Stimulated activated CD8-positive, alpha-beta memory T cell treated with anti-CD3 and anti-CD28 coated beads, Interleukin-4, amount 100 ng/mL, for 4 hours (primary cell): ENCODE measurements around the gene DPYSL5.

Experiments
- DNase-seq, 2 donors: peaks; one replicate each; pipeline ENCODE4 v3.0.0-alpha.2; 2020; ENCODE audit warnings: low read depth in 2 of 2, low spot score in 1 of 2

Gene DPYSL5

DNA sequence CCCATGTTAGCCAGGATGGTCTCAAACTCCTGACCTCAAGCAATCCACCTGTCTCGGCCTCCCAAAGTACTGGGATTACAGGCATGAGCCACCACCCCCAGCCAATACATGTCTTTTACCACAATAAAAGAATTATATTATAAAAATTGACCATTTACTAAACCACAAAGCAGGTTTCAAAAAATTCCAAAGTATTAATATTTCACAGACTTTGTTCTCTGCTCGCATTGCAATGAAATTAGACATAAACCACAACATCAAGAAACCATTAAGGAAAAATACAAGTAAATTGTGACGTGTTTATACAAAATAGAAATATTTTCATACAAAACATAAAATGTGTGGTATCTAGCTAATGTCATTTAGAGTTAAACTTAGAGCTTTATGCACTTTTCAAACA lies 109.1 kb downstream of the DPYSL5 start:
- no peak for DNase-seq

DNA sequence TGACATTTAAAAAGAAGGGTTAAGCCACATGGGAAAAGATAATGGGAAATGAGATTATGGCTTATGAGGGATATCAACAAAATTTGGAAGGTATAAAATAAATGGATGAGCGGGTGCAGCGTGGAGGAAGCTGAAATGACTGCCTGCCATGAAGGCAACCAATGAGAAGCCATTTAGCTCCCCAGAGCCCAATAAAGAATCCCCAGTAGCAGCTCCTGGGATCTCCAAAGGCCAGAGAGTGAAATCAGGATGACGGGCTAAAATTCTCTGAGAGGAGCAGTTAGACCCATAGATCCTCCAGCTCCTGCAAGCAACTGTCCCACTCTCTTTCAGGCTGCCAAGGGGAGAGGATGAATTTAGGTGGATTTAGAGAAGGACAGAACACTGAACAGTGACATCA lies 109.6 kb downstream of the DPYSL5 start:
- DNase-seq, result no peak

DNA sequence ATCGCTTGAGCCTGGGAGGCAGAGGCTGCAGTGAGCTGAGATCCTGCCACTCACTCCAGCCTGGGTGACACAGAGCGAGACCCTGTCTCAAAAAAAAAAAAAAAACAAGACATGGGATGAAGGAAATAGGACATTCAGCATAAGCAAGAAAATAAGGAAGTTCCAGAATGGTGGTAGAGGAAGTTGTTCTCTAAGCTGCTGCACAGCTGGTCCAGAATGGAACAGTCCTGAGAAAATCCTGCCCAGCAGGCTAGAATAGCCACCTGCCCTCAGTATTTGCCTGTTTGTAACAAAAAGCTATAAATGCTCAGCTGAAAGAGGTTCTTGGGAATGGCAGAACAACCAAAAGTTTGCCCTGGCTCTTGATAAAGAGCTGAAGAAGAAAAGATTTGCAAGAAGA lies 111.4 kb downstream of the DPYSL5 start:
- DNase-seq, result no peak

DNA sequence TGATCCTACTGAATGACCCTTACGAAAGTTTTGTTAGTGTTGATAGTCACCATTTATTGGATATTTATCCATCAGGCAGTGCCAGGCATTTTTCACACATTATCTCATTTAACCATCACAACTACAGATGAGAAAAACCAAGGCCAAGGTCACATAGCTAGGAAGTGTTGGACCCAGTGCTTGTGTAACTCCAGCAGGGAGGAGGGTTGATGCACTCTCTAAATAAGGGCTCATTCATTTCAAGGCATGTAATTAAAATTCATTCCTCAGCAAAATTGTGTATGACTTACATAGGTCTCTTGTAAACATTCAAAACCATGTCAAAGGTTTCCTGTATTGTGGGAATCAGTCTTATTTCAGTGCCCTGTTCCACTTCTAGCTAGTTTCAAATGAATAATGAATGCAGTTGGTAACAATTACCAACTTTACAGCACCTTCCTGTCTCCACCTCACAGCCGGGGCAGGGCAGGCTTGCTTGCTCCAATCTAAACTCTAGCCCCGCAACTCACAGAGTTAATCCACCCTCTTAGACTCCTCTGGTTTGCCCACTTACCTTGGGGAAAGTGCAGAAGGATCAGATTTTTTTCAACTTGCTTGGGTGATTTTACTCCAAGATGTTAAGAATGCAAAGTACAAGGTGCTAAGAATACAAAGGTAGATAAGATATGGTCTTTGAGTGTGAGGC lies 116.7 kb downstream of the DPYSL5 start:
- DNase-seq, result no peak

DNA sequence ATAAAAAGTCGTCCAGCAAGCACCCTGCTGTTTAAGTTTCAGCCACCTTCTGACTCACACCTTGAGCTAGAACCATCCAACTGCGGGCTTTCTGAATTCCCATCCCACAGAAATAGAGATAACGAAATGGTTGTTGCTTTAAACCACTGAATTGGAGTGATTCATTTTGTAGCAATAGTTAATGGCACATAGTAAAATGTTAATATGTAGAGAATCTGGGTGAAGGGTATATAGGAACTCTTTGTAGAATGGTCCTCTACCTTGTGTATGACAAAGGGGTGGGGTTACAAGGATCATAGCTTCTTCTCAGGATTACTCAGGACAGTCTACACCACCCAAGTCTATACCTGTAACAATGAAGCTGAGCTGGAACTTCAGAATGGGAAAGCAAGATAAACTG lies 120.1 kb downstream of the DPYSL5 start:
- no peak for DNase-seq

DNA sequence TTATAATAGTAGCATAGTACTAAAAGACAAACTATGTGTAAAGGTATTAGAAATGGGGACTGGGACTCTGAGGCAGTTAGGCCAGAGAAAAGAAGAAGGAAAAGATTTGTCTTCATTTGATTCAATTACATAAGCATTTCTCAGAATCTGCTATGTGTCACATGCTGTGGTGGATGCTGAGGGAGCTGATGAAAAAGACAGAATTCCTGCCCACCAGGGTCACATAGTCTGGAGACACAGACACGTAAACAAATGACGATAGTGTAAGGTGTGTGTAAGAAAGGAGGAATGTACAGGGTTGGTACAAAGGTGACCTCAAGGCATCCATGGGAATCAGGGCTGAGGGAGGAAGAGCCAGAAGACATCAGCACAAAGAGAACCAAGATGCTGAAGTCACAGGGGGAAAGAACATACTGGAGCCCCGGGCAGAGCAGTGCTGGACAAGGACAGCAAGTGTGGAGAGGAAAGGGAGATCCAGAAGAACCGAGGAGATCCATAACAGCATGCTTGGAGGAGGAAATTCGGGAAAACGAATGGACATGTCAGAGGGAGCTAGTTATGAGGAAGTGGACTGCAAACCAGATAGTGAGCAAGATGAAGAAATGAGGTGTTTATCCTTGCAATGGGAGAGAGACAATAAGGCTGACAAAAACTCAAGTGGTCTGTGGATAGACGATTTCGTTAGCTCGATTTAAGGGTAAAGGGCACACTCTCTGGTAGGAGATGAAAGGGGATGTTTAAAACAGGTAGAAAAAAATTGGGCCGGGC lies 121.3 kb downstream of the DPYSL5 start:
- no peak for DNase-seq

DNA sequence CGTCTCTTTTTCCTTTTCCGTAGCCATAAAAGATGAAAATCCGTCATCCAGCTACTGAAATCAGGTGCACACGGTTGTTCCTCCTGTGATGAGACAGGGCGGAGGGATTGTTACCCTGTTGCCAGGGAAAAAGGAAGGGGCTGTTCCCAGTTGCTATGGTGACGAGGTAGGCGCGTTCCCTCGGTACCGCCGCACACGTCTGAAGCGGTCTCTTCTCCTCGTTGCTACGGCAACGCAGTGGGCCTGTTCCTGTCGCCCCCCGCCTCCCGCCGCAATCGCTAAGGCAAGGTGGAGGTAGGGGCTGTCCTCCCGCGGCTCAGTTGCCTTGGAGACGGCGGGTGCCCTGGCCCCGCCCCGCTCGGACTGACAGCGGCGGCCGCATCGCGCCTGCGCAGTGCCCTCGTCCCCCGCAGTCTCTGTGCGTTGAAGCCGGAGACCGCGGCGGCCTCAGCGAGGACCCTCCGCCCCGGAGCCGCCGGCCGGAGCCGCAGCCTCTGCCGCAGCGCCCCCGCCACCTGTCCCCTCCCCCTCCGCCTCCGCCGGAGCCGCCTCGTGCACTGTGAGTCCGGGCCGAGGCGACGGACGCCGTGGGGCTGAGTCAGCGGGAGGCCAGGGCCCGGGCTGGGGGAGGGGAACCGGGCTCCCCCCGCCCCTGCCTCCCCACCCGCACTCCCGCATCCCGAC lies 122.5 kb downstream of the DPYSL5 start, which contains the start of gene MAPRE3:
TSS of gene MAPRE3 (plus strand) at position 394 of the 684 bp plus-strand sequence. CDS start 51,582 bp downstream, outside the sequence.
- DNase-seq, result peak; percentile 35 to 53

DNA sequence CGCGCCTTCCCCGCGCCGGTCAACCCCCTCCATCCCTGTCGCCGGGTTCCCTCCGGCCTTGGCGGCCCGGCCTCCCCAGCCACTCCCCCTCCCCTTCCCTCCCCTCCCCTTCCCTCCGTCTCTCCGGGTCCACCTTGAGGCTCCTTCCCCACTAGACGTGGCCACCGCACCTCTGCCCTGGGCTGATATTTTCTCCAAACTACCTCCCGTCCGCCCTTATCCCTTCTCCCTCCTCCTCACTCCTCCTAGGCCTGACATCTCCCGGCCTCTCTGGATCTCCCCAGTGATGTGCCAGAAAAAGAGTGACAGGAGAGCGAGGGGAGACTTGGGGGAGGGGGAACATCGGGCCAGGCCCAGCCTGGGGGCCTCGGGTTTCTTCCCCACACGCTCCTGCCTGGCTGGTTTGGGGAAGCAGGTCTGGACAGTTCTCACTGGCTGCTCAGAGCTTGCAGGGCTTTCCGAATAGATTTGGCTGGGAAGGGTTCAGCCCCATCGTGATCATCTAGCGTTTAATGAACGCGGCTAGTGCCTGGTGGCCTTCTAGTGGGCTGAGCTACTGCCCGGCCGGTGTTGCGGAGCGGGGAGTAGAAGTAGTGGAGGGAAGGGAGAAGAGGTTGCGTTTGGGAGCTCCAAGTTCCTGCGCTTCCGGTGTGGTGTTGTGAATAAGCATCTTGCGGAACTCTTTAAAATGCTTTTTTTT lies 123.1 kb downstream of the DPYSL5 start:
- no peak for DNase-seq

DNA sequence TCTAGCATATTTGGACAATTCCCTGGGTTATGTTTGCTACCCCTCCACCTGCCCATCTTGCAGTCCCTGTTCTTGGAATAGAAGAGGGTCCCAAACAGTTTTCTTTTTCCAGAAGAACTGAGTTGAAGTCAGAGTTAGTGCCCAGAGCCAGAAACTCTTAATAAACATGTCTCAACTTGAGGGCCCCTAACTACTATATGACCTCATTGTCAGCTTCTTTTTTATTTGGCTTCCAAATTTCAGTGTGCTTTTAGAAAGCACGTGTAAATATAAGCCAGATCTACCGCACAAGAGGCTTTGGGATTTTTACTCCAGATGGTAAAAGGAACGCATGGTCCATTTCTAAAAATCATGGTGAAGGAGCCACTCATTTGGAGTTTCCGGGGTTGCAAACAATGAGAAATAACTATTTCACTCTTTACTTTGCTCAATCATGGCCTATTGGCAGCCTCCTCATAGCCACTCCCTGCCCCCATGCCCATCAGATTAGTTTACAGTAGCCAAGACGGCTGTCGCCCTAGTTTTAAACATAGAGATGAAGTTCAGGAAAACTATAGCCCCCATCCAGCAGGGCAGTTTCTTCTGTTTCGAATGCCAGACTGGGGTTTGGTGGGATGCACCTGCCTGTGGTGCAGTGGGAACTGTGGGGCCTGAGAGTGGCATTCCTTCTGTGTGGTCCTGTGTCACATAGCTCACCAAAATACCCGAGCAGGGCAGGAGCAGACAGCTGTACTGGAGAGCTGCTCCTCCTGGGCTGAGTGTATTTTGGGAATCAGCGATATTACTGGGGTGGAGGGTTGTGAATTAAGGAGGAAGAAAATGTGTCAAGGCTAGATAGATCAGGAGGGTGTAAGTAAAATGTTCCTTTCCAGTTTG lies 124.2 kb downstream of the DPYSL5 start:
- no peak for DNase-seq

DNA sequence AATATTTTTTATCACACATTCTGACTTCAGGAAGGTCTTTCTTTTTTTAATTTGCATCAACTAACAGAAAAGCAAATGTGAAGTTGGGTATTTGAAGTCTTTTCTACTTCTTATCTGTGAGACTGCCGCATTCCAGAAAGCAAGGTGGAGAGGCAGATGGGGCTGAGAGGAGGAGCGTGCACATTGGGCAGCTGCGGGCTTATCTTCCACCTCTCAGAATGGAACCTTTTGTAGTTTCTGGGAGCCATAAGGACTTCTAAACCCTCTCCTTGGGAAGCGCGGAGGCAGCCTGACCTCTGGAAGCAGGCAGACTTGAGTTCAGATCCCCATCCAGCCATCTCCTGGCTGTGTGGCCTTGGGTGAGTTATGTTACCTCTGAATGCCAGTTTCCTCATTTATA lies 126.4 kb downstream of the DPYSL5 start:
- no peak for DNase-seq

DNA sequence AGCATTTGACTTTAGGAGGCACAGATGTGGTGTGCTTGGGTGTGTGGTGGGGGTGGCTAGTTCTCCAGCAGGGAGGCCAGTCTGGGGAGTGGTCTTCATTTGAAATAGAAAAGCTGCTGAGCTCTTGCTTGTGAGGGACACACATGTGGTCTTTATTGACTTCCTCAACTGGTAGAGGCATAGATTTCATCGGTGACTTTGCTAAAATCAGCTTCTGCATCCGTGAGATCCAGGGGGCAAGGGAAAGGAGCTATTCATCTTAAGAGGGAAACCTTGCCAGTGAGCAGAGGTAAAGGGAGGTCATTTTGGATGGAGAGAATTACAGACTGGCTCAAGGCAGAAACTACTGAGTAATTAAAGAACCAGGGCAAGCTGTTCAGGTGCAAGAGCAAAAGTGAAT lies 127.2 kb downstream of the DPYSL5 start:
- DNase-seq, result no peak

DNA sequence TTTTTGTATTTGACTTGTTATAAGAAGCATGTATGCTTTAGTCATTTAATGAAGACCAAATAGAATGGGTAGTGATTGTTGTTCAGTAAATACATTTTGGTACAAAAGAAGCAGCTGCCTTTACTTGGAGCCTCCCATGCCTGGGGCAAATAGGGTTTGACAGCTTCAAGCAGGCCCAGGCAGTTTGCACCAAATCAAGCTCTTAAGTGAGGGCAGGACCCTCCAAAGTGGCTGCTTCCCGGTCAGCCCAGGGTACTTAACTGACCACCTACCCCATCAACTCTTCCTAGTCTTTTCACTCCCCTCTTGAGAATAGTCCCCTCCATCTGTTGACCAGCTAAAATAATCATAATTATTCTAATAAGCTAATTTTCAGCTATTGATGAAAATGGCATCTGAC lies 127.7 kb downstream of the DPYSL5 start:
- no peak for DNase-seq

DNA sequence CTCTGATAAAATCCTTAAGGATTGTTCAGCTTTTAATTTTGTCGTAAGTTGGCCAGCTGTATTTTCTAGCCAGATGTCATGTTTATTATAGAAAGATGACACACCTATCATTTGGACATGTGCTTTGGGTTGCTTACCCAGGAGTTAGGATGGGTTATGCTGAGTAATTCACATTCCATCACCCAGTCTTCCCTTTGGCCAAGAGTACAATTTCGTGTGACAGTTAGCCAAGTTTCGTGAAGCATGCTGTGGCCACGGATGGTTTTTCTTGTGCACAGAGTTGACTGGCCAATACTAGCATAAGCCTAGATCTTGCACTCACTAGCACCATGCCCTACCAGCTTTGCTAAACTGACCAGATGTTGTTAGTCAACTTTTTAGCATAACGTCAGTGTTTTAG lies 128.3 kb downstream of the DPYSL5 start:
- DNase-seq, result no peak

DNA sequence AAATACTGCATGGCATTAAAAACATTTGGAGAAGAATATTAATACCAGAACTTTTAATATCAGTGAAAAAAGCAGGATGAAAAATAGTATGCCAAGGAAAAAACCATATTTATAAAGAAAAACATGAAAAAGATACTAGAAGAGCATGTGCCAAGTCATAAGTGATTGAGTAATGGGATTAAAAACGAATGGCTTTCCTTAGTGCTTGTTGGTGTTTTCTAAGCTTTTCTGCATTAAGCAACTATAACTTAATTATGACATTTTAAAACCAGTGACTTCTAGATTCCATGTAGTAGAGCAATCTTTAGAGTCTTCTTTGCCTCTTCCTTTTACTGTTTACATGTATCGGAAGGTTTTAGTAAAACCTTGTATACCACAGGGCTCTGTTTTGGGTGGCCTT lies 129.1 kb downstream of the DPYSL5 start:
- DNase-seq, result no peak

DNA sequence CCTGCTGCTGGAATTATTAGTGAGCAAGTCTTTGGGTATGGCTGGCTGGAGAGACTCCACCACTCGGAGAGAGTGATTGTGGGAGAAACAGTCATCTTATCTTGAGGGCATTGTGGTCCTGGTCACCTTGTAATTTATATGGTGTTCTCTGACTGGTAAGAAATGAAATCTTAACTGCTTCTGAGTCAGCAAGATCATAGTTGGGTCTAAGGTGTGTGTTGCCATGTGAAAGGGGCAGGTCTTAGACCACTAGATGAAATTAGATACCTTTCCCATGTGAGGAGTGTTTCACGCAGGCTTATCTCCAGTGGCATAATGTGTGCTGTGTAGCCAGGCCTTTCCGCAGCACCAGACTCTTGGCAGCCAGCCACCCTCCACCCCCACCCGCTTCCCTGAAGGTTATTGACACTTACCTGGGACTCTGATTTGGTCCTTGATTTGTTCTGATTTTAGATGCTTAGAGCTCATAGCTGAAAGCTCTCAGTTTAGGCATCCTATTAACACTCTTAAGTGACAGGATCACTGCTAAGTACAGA lies 130.2 kb downstream of the DPYSL5 start:
- DNase-seq, result no peak

DNA sequence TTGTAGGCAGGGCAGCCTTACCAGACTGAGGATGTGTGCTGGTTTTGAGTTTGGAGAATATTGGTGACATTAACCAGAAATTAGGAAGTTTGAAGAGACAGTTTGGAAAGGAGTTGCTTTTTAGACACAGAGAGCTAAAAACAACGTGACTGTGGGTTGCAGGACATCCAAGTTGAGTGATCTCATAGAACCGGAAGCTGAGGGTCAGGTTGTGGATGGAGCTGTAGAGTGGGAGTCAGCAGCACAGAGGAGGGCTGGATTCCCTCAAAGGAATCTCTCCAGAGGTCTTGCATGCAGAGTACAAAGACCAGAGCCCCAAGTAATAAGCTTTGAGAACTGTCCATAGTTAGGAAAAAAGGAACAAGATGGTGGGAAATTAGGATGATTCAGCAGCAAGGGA lies 131.8 kb downstream of the DPYSL5 start:
- no peak for DNase-seq

DNA sequence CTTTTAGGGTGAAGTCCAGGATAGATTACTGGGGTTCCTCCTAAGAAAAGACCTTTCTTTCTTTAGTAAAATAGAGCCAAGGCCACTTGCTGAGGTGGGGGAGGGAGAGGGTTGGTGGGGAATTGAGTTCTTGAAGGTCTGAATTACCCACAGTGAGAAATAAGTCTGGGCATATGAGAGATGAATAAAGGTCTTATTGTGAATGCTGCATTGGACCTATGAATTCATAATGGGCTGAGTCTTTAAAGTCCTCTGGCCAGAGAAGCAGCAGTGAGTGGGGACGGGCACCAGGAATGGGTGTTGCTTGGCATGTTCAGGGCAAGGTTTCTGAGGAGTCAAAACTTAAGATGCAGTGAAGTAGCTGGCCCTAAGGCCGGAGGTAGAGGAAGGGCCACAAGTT lies 133.0 kb downstream of the DPYSL5 start:
- DNase-seq, result no peak

DNA sequence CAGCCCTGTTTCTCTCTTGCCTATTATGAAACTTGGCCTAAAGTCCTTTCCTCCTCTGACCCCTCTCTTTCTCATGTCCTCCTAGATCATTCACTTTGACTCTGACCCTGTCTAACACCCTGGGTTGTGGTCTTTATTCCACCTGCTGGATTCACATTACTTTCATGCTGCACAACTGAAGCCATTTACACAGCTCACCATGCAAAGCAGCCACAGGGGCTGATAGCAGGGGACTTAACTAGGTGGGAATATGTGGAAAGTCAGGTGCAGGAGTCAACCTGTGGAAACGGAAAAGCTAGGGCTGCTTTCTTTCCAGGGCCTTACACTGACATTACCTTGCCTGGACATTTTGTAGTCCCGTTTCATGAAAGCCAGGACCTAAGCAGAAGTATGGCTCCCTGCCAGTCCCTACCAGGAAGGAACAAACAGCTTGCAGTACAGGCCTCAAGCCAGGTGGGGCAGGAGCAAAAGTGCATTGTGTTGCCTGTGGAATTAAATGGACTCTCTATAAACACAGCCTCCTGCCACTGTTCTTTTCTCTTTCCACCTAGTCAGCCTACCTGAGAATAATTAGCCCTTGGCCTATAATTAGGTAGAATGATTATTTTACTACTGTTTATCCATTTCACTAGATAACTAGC lies 134.3 kb downstream of the DPYSL5 start:
- DNase-seq, result no peak

DNA sequence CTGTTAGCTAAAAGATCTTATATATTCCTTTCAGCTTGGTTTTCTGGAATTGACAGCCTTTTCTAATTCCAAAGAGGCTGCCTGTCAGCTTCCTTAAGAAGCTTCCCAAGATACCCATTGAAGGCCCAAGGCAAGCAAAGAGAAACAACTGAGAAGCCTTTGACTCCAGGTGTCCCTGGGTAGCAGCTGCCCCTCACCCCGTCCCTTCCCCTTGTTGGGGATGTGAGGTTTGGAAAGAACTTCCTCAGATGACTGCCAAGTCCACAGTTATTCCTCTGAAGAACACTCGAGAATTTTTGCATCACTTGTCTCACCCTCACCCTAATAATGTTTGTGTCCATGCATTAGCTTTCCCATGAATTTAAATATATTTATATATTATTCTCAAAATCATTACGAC lies 135.8 kb downstream of the DPYSL5 start:
- no peak for DNase-seq

DNA sequence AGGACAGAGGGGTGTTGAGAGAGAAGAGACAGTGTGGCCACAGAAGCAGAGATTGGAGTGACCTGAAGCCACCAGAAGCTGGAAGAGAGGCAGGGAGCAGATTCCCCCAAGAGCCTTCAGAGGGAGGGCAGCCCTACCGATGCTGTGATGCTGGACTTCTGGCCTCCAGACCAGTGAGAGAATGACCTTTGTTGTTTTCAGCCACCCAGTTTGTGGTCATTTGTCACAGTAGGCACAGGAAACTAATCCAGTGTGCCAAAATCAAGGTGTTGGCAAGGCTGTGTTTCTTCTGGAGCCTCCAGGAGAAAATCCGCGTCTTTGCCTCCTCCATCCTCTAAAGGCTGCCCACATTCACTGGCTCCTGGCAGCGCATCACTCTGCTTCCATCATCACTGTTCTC lies 137.9 kb downstream of the DPYSL5 start:
- DNase-seq, result no peak
